Measurements from ENCODE around the gene FSTL4.

FSTL4 gene

GRCh38 chr5:133514456-133514855 is 97.9 kb downstream of the FSTL4 start:
- no peak for DNase-seq (ENCODE audit: low read depth)

- no peak for DNase-seq (ENCODE audit: low read depth)
Measured at GRCh38 chr5:133512896-133513295, 99.4 kb downstream of the FSTL4 start.

GRCh38 chr5:133511653-133512235 is 100.6 kb downstream of the FSTL4 start:
- no peak for DNase-seq (ENCODE audit: low read depth)

- no peak for DNase-seq (ENCODE audit: low read depth)
Measured at GRCh38 chr5:133510634-133511262, 101.6 kb downstream of the FSTL4 start.

GRCh38 chr5:133509742-133510079 is 102.6 kb downstream of the FSTL4 start:
- DNase-seq (ENCODE audit: low read depth), result no peak

- no peak for DNase-seq (ENCODE audit: low read depth)
Measured at GRCh38 chr5:133508845-133509741, 103.2 kb downstream of the FSTL4 start.

- DNase-seq (ENCODE audit: low read depth), result no peak
Measured at GRCh38 chr5:133508331-133508730, 104.0 kb downstream of the FSTL4 start.

- DNase-seq (ENCODE audit: low read depth), result no peak
Measured at GRCh38 chr5:133506181-133506580, 106.2 kb downstream of the FSTL4 start.

GRCh38 chr5:133503511-133503910 is 108.8 kb downstream of the FSTL4 start:
- DNase-seq (ENCODE audit: low read depth), result no peak

GRCh38 chr5:133499895-133500294 is 112.4 kb downstream of the FSTL4 start:
- no peak for DNase-seq (ENCODE audit: low read depth)

GRCh38 chr5:133497608-133498348 is 114.6 kb downstream of the FSTL4 start:
- no peak for DNase-seq (ENCODE audit: low read depth)

- DNase-seq (ENCODE audit: low read depth), result no peak
Measured at GRCh38 chr5:133496631-133497030, 115.7 kb downstream of the FSTL4 start.

- DNase-seq (ENCODE audit: low read depth), result no peak
Measured at GRCh38 chr5:133494923-133495246, 117.5 kb downstream of the FSTL4 start.

GRCh38 chr5:133494232-133494922 is 118.0 kb downstream of the FSTL4 start:
- no peak for DNase-seq (ENCODE audit: low read depth)

GRCh38 chr5:133489632-133490031 is 122.7 kb downstream of the FSTL4 start:
- no peak for DNase-seq (ENCODE audit: low read depth)

GRCh38 chr5:133487093-133487492 is 125.2 kb downstream of the FSTL4 start:
- DNase-seq (ENCODE audit: low read depth), result no peak

GRCh38 chr5:133485468-133485867 is 126.9 kb downstream of the FSTL4 start:
- no peak for DNase-seq (ENCODE audit: low read depth)

- DNase-seq (ENCODE audit: low read depth), result no peak
Measured at GRCh38 chr5:133483406-133484090, 128.8 kb downstream of the FSTL4 start.

GRCh38 chr5:133482028-133482427 is 130.3 kb downstream of the FSTL4 start:
- DNase-seq (ENCODE audit: low read depth), result no peak

- no peak for DNase-seq (ENCODE audit: low read depth)
Measured at GRCh38 chr5:133480866-133481265, 131.5 kb downstream of the FSTL4 start.

GRCh38 chr5:133480366-133480765 is 132.0 kb downstream of the FSTL4 start:
- no peak for DNase-seq (ENCODE audit: low read depth)

Measured in activated T-helper 9 cell treated with anti-CD3 and anti-CD28 coated beads, Interleukin-2, amount 50 U/mL, for 16 hours (primary cell).